Effector memory CD4-positive, alpha-beta T cell (primary cell): ENCODE data around the gene TBCA.
"Not testable (repeated sequence)": the region's sequence is repeated elsewhere in the genome, so short reads cannot be mapped to it uniquely, and the experiment has no call there.

ENCODE experiments used
- DNase-seq, 3 donors: peaks; one replicate each; pipeline ENCODE4 v3.0.0-alpha.2; 2020
- H3K27ac ChIP-seq: 2 replicates; pipeline ENCODE4 v1.7.0; 2013; ENCODE audit warnings: mild to moderate bottlenecking, low read length, moderate library complexity; ENCODE audit not compliant: insufficient read depth, poor library complexity, severe bottlenecking
- H3K27me3 ChIP-seq: replicated peaks from 2 replicates; pipeline ENCODE4 v1.7.0; 2013; ENCODE audit warnings: mild to moderate bottlenecking, low read length; ENCODE audit not compliant: insufficient read depth, control insufficient read depth, poor library complexity, severe bottlenecking
- H3K36me3 ChIP-seq: 2 replicates; pipeline ENCODE4 v1.7.0; 2013; ENCODE audit warnings: mild to moderate bottlenecking, low read length, moderate library complexity; ENCODE audit not compliant: control insufficient read depth, insufficient read depth
- H3K4me1 ChIP-seq: 2 replicates; pipeline ENCODE4 v1.7.0; 2013; ENCODE audit warnings: low read length, mild to moderate bottlenecking; ENCODE audit not compliant: control insufficient read depth, insufficient read depth, poor library complexity, severe bottlenecking
- H3K4me3 ChIP-seq: 2 replicates; pipeline ENCODE4 v1.7.0; 2013; ENCODE audit warnings: low read length, low read depth, mild to moderate bottlenecking; ENCODE audit not compliant: insufficient read depth, poor library complexity, severe bottlenecking
- H3K9me3 ChIP-seq: 2 replicates; pipeline ENCODE4 v1.7.0; 2013; ENCODE audit warnings: mild to moderate bottlenecking, low read length, moderate library complexity; ENCODE audit not compliant: control insufficient read depth

TBCA gene

DNA sequence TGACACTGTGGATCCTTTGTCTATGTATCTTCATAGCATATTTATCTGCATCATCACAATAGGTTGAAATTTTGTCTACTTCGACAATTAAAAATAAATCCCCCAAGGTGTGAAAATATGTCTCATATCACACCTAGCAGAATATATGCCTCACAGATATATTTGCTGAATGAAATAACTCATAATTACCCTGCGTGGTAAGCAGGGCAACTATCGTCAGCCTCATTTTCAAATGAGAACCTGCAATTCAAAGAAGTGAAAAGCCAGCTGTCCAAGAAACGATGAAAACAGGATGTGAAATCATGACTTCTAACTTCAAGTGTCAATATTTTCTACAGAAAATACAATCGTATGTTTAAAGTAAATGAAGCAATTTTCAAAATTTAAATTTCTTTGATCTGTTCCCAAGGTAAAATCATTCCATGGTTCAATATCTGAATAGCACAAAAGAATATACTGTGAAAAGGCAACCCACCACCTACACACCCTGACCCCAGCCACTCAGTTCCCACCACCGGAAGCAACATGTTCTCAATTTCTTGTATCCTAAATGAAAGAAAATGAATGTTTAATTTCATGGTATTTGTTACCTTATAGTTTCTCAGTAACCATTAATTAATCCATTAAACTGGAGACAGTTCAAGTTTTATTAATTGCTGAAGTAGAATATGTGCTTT, 57.1 kb downstream of the TBCA start:
- DNase-seq = no peak
- no peaks in the 10 kb centered on the region for H3K36me3 ChIP-seq

GRCh38 chr5:77709993-77710685, 66.0 kb downstream of the TBCA start:
- H3K36me3 ChIP-seq = peaks cover 23% of the 10 kb centered on the region
- no peak overlapping the region for H3K4me3 ChIP-seq
- no peak overlapping the region for H3K27ac ChIP-seq
- H3K9me3 ChIP-seq = no peaks in the 10 kb centered on the region
- H3K27me3 ChIP-seq = no peaks in the 10 kb centered on the region
- H3K4me1 ChIP-seq = no peaks in the 10 kb centered on the region
- DNase-seq = no peak

More for the DNA sequence above, 57.1 kb downstream of the TBCA start:
- H3K27me3 ChIP-seq = no peaks in the 10 kb centered on the region
- H3K27ac ChIP-seq = no peak overlapping the region
- H3K4me1 ChIP-seq = no peaks in the 10 kb centered on the region
- H3K4me3 ChIP-seq = no peak overlapping the region
- H3K9me3 ChIP-seq = no peaks in the 10 kb centered on the region

- H3K27me3 ChIP-seq = no peaks in the 10 kb centered on the region
- H3K27ac ChIP-seq = no peak overlapping the region
- no peak for DNase-seq
- H3K4me3 ChIP-seq = no peak overlapping the region
- H3K4me1 ChIP-seq = no peaks in the 10 kb centered on the region
- peaks cover 31% of the 10 kb centered on the region for H3K36me3 ChIP-seq
- no peaks in the 10 kb centered on the region for H3K9me3 ChIP-seq
Observed at GRCh38 chr5:77709340-77709739, 66.8 kb downstream of the TBCA start.

GRCh38 chr5:77707791-77708190, 68.3 kb downstream of the TBCA start:
- Histone ChIP-seq H3K27me3 (no peaks in the 10 kb centered on the region), H3K9me3 (no peaks in the 10 kb centered on the region), H3K27ac (no peak overlapping the region), H3K36me3 (peaks cover 39% of the 10 kb centered on the region), H3K4me1 (no peaks in the 10 kb centered on the region), H3K4me3 (no peak overlapping the region)
- no peak for DNase-seq

- H3K27ac ChIP-seq, H3K4me3 ChIP-seq, H3K27me3 ChIP-seq, H3K9me3 ChIP-seq, DNase-seq, H3K4me1 ChIP-seq: not testable (repeated sequence)
- peaks cover 21% of the 10 kb centered on the region for H3K36me3 ChIP-seq
Observed at GRCh38 chr5:77699569-77699968, 76.6 kb downstream of the TBCA start.

GRCh38 chr5:77698920-77699319, 77.2 kb downstream of the TBCA start:
- Histone ChIP-seq H3K9me3 (no peaks in the 10 kb centered on the region), H3K4me3 (no peak overlapping the region), H3K27ac (no peak overlapping the region), H3K4me1 (no peaks in the 10 kb centered on the region), H3K36me3 (peaks cover 15% of the 10 kb centered on the region), H3K27me3 (no peaks in the 10 kb centered on the region)
- no peak for DNase-seq

DNA sequence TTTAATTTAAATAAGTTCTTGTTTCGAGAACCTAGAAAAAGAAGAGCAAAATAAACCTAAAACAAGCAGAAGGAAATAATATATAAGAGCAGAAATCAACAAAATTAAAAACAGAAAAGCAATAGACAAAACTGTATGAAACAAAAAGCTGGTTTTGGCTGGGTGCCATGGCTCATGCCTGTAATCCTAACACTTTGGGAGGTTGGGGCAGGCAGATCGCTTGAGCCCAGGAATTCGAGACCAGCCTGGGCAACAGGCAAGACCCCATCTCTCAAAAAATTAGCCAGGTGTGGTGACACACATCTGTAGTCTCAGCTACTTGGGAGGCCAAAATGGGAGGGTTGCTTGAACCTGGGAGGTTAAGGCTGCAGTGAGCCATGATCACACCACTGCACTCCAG, 78.4 kb downstream of the TBCA start:
- H3K4me3 ChIP-seq = no peak overlapping the region
- H3K36me3 ChIP-seq = peaks cover 9% of the 10 kb centered on the region
- no peaks in the 10 kb centered on the region for H3K4me1 ChIP-seq
- no peaks in the 10 kb centered on the region for H3K9me3 ChIP-seq
- no peaks in the 10 kb centered on the region for H3K27me3 ChIP-seq
- DNase-seq = no peak
- no peak overlapping the region for H3K27ac ChIP-seq

- Histone ChIP-seq H3K36me3 (peaks cover 4% of the 10 kb centered on the region), H3K4me3 (no peak overlapping the region), H3K27ac (no peak overlapping the region), H3K9me3 (no peaks in the 10 kb centered on the region), H3K4me1 (no peaks in the 10 kb centered on the region), H3K27me3 (no peaks in the 10 kb centered on the region)
- DNase-seq = no peak
Observed at GRCh38 chr5:77696120-77696519, 80.0 kb downstream of the TBCA start.

DNA sequence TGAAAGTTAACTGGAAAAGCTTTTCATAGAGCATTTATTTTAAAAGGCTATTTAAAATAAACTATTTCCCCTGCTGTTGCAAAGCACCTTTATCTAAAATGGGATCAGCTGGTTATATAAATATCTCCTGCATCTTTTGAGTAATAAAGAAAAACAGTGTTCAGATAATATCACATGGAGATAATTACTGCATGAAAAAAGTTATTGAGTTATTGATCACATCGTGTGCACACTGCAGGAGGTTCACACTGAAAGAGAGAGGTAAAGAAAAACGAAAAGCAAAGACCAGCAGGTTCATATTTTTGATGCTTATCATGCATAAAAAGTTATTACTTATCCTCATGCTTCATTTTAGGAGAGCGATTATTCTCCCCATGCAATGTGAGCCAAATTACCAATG, 82.2 kb downstream of the TBCA start:
- no peaks in the 10 kb centered on the region for H3K4me1 ChIP-seq
- no peaks in the 10 kb centered on the region for H3K27me3 ChIP-seq
- H3K9me3 ChIP-seq = no peaks in the 10 kb centered on the region
- DNase-seq = no peak
- no peak overlapping the region for H3K27ac ChIP-seq
- no peak overlapping the region for H3K4me3 ChIP-seq
- H3K36me3 ChIP-seq = peaks cover 14% of the 10 kb centered on the region

- H3K9me3 ChIP-seq = no peaks in the 10 kb centered on the region
- no peaks in the 10 kb centered on the region for H3K36me3 ChIP-seq
- no peak overlapping the region for H3K4me3 ChIP-seq
- DNase-seq = no peak
- H3K27me3 ChIP-seq = no peaks in the 10 kb centered on the region
- H3K27ac ChIP-seq = no peak overlapping the region
- H3K4me1 ChIP-seq = no peaks in the 10 kb centered on the region
Observed at GRCh38 chr5:77683171-77683732, 92.9 kb downstream of the TBCA start.
